ENCODE results near the gene WFDC12.
"Not testable (repeated sequence)": the region's sequence is repeated elsewhere in the genome, so short reads cannot be mapped to it uniquely, and the experiment has no call there.

Gene WFDC12

GRCh38 chr20:45124365-45124764, at the start of gene WFDC12:
TSS of gene WFDC12 (minus strand) at chr20:45124465. CDS start at chr20:45124447, 18 bp downstream.
- no peak for DNase-seq

GRCh38 chr20:45173522-45173921, 49.3 kb upstream of the WFDC12 start:
- DNase-seq, result no peak

GRCh38 chr20:45164906-45165305, 40.6 kb upstream of the WFDC12 start:
- no peak for DNase-seq

- no peak for DNase-seq
Observed at GRCh38 chr20:45163083-45163803, 39.0 kb upstream of the WFDC12 start.

GRCh38 chr20:45157962-45158361, 33.7 kb upstream of the WFDC12 start:
- no peak for DNase-seq

GRCh38 chr20:45156713-45157112, 32.4 kb upstream of the WFDC12 start:
- no peak for DNase-seq

GRCh38 chr20:45154794-45155193, 30.5 kb upstream of the WFDC12 start:
- not testable (repeated sequence) for DNase-seq

GRCh38 chr20:45154183-45154582, 29.9 kb upstream of the WFDC12 start:
- DNase-seq, result no peak

- no peak for DNase-seq
Observed at GRCh38 chr20:45153752-45154151, 29.5 kb upstream of the WFDC12 start.

- no peak for DNase-seq
Observed at GRCh38 chr20:45153147-45153546, 28.9 kb upstream of the WFDC12 start.

- no peak for DNase-seq
Observed at GRCh38 chr20:45152405-45152804, 28.1 kb upstream of the WFDC12 start.

- DNase-seq, result no peak
Observed at GRCh38 chr20:45149062-45149461, 24.8 kb upstream of the WFDC12 start.

- DNase-seq, result no peak
Observed at GRCh38 chr20:45140836-45141235, 16.6 kb upstream of the WFDC12 start.

GRCh38 chr20:45139733-45140375, 15.6 kb upstream of the WFDC12 start:
- not testable (repeated sequence) for DNase-seq

GRCh38 chr20:45138561-45139300, 14.5 kb upstream of the WFDC12 start:
- peak; percentile 96 for DNase-seq

- no peak for DNase-seq
Observed at GRCh38 chr20:45136911-45137310, 12.6 kb upstream of the WFDC12 start.

GRCh38 chr20:45128099-45128498, 3.8 kb upstream of the WFDC12 start:
- no peak for DNase-seq

GRCh38 chr20:45121388-45121787, 2.9 kb downstream of the WFDC12 start:
- DNase-seq, result no peak

- DNase-seq, result no peak
Observed at GRCh38 chr20:45119556-45120266, 4.6 kb downstream of the WFDC12 start.

- no peak for DNase-seq
Observed at GRCh38 chr20:45118028-45118427, 6.2 kb downstream of the WFDC12 start.

GRCh38 chr20:45117581-45117980, 6.7 kb downstream of the WFDC12 start:
- DNase-seq, result no peak

GRCh38 chr20:45115829-45116228, 8.4 kb downstream of the WFDC12 start:
- DNase-seq, result no peak

GRCh38 chr20:45115386-45115774, 8.9 kb downstream of the WFDC12 start:
- no peak for DNase-seq
